ENCODE results near the gene EVX1.
A peak's percentile ranks its signal among the peaks of the same experiment; 100 is the strongest.

The EVX1 gene

GRCh38 chr7:27239387-27240014 lies 3.1 kb upstream of the EVX1 start:
- peak overlapping the region; percentile 49 for H2BK15ac ChIP-seq (ENCODE audit: low read depth, poor library complexity, severe bottlenecking)
- no peak overlapping the region for H3K27ac ChIP-seq (ENCODE audit: low read length, poor library complexity, severe bottlenecking)

GRCh38 chr7:27240015-27240731 lies 2.4 kb upstream of the EVX1 start:
- H3K27me3 ChIP-seq (ENCODE audit: control insufficient read depth in 1 of 2, insufficient read depth in 1 of 2, low read length in 2 of 2) = peaks cover 84 to 98% of the 10 kb centered on the region in 2 experiments
- H3K14ac ChIP-seq (ENCODE audit: low read length in 2 of 2) = no peak overlapping the region
- H3K79me1 ChIP-seq (replicated peaks; ENCODE audit: low read length, poor library complexity, severe bottlenecking) = no peaks in the 10 kb centered on the region
- peaks cover 37% of the 10 kb centered on the region for H3K4me1 ChIP-seq (ENCODE audit: control insufficient read depth, insufficient read depth, low read depth, low read length)
- H2BK5ac ChIP-seq (ENCODE audit: low read depth, low read length, poor library complexity, severe bottlenecking) = no peak overlapping the region
- whole genome bisulfite sequencing = under 1% methylated on average over 15 of the region's 18 CpGs
- no peak for DNase-seq
- H3K4ac ChIP-seq (ENCODE audit: low read depth in 1 of 2, low read length in 2 of 2) = no peak overlapping the region
- H2AFZ ChIP-seq (ENCODE audit: low read depth, low read length) = no peak overlapping the region
- peak overlapping the region in 1 of 2 experiments; percentile 14 for H3K23ac ChIP-seq (ENCODE audit: low read length in 2 of 2)
- H4K91ac ChIP-seq (ENCODE audit: low read length) = no peak overlapping the region
- H3K36me3 ChIP-seq (ENCODE audit: control insufficient read depth in 1 of 2, insufficient read depth in 2 of 2, low read depth in 1 of 2, low read length in 2 of 2) = no peaks in the 10 kb centered on the region
- no peak overlapping the region for H2BK120ac ChIP-seq (ENCODE audit: low read depth, low read length)
- H4K8ac ChIP-seq (ENCODE audit: low read length) = no peak overlapping the region
- no peak overlapping the region for H3K27ac ChIP-seq (ENCODE audit: low read length, poor library complexity, severe bottlenecking)
- no peak overlapping the region for H2BK12ac ChIP-seq (ENCODE audit: low read length in 2 of 2)
- H3K4me2 ChIP-seq (ENCODE audit: low read length, poor library complexity, severe bottlenecking) = no peak overlapping the region
- no peaks in the 10 kb centered on the region for H3K9me3 ChIP-seq (ENCODE audit: control insufficient read depth, low read length)
- no peak overlapping the region for H2AK5ac ChIP-seq (ENCODE audit: low read length, severe bottlenecking)
- H2BK15ac ChIP-seq (ENCODE audit: low read depth, poor library complexity, severe bottlenecking) = no peak overlapping the region
- H3K9ac ChIP-seq (ENCODE audit: low read length) = no peak overlapping the region
- no peak overlapping the region for H3K4me3 ChIP-seq (ENCODE audit: insufficient read depth in 1 of 2, low read depth in 1 of 2, low read length in 2 of 2)
- H3K18ac ChIP-seq (ENCODE audit: low read depth in 1 of 2, low read length in 2 of 2) = no peak overlapping the region

More at GRCh38 chr7:27239387-27240014, 3.1 kb upstream of the EVX1 start:
- peak; percentile 12 for DNase-seq
- Histone ChIP-seq H3K18ac (ENCODE audit: low read depth in 1 of 2, low read length in 2 of 2) (no peak overlapping the region), H3K14ac (ENCODE audit: low read length in 2 of 2) (no peak overlapping the region), H3K4ac (ENCODE audit: low read depth in 1 of 2, low read length in 2 of 2) (no peak overlapping the region), H2BK5ac (ENCODE audit: low read depth, low read length, poor library complexity, severe bottlenecking) (no peak overlapping the region), H3K4me1 (ENCODE audit: control insufficient read depth, insufficient read depth, low read depth, low read length) (peaks cover 38% of the 10 kb centered on the region), H3K23ac (ENCODE audit: low read length in 2 of 2) (no peak overlapping the region), H3K4me2 (ENCODE audit: low read length, poor library complexity, severe bottlenecking) (peak overlapping the region; percentile 62), H4K91ac (ENCODE audit: low read length) (no peak overlapping the region), H2AFZ (ENCODE audit: low read depth, low read length) (no peak overlapping the region), H3K36me3 (ENCODE audit: control insufficient read depth in 1 of 2, insufficient read depth in 2 of 2, low read depth in 1 of 2, low read length in 2 of 2) (no peaks in the 10 kb centered on the region), H3K79me1 (replicated peaks; ENCODE audit: low read length, poor library complexity, severe bottlenecking) (no peaks in the 10 kb centered on the region), H4K8ac (ENCODE audit: low read length) (no peak overlapping the region), H2BK12ac (ENCODE audit: low read length in 2 of 2) (no peak overlapping the region), H2AK5ac (ENCODE audit: low read length, severe bottlenecking) (no peak overlapping the region), H3K27me3 (ENCODE audit: control insufficient read depth in 1 of 2, insufficient read depth in 1 of 2, low read length in 2 of 2) (peaks cover 83 to 98% of the 10 kb centered on the region in 2 experiments), H3K9me3 (ENCODE audit: control insufficient read depth, low read length) (no peaks in the 10 kb centered on the region), H3K4me3 (ENCODE audit: insufficient read depth in 1 of 2, low read depth in 1 of 2, low read length in 2 of 2) (no peak overlapping the region), H3K9ac (ENCODE audit: low read length) (no peak overlapping the region), H2BK120ac (ENCODE audit: low read depth, low read length) (no peak overlapping the region)
- 1% methylated on average over 46 of the region's 55 CpGs for WGBS

- Histone ChIP-seq H3K18ac (ENCODE audit: low read depth in 1 of 2, low read length in 2 of 2) (no peak overlapping the region), H3K14ac (ENCODE audit: low read length in 2 of 2) (no peak overlapping the region), H3K4me3 (ENCODE audit: insufficient read depth in 1 of 2, low read depth in 1 of 2, low read length in 2 of 2) (no peak overlapping the region), H3K9me3 (ENCODE audit: control insufficient read depth, low read length) (no peaks in the 10 kb centered on the region), H2BK5ac (ENCODE audit: low read depth, low read length, poor library complexity, severe bottlenecking) (no peak overlapping the region), H3K4me2 (ENCODE audit: low read length, poor library complexity, severe bottlenecking) (peak overlapping the region; percentile 8), H3K23ac (ENCODE audit: low read length in 2 of 2) (no peak overlapping the region), H3K36me3 (ENCODE audit: control insufficient read depth in 1 of 2, insufficient read depth in 2 of 2, low read depth in 1 of 2, low read length in 2 of 2) (no peaks in the 10 kb centered on the region), H2AFZ (ENCODE audit: low read depth, low read length) (no peak overlapping the region), H3K27me3 (ENCODE audit: control insufficient read depth in 1 of 2, insufficient read depth in 1 of 2, low read length in 2 of 2) (peaks cover 84 to 95% of the 10 kb centered on the region in 2 experiments), H3K79me1 (replicated peaks; ENCODE audit: low read length, poor library complexity, severe bottlenecking) (no peaks in the 10 kb centered on the region), H2BK15ac (ENCODE audit: low read depth, poor library complexity, severe bottlenecking) (no peak overlapping the region), H2BK120ac (ENCODE audit: low read depth, low read length) (no peak overlapping the region), H3K4me1 (ENCODE audit: control insufficient read depth, insufficient read depth, low read depth, low read length) (peaks cover 28% of the 10 kb centered on the region), H2AK5ac (ENCODE audit: low read length, severe bottlenecking) (peak overlapping the region; percentile 43), H3K27ac (ENCODE audit: low read length, poor library complexity, severe bottlenecking) (no peak overlapping the region), H3K9ac (ENCODE audit: low read length) (no peak overlapping the region), H3K4ac (ENCODE audit: low read depth in 1 of 2, low read length in 2 of 2) (no peak overlapping the region), H4K8ac (ENCODE audit: low read length) (no peak overlapping the region), H4K91ac (ENCODE audit: low read length) (no peak overlapping the region), H2BK12ac (ENCODE audit: low read length in 2 of 2) (no peak overlapping the region)
- no peak for DNase-seq
- 5% methylated on average over 8 of the region's 17 CpGs for WGBS
These were observed 1.2 kb upstream of the EVX1 start for GRCh38 chr7:27241189-27242056.

GRCh38 chr7:27242154-27242553 lies 448 bp upstream of the EVX1 start:
- no peak overlapping the region for H3K27ac ChIP-seq (ENCODE audit: low read length, poor library complexity, severe bottlenecking)
- H2BK15ac ChIP-seq (ENCODE audit: low read depth, poor library complexity, severe bottlenecking) = no peak overlapping the region
- H3K36me3 ChIP-seq (ENCODE audit: control insufficient read depth in 1 of 2, insufficient read depth in 2 of 2, low read depth in 1 of 2, low read length in 2 of 2) = no peaks in the 10 kb centered on the region
- H3K14ac ChIP-seq (ENCODE audit: low read length in 2 of 2) = no peak overlapping the region
- DNase-seq = no peak
- H3K4me2 ChIP-seq (ENCODE audit: low read length, poor library complexity, severe bottlenecking) = peak overlapping the region; percentile 66
- H3K27me3 ChIP-seq (ENCODE audit: control insufficient read depth in 1 of 2, insufficient read depth in 1 of 2, low read length in 2 of 2) = peaks cover 84 to 95% of the 10 kb centered on the region in 2 experiments
- no peak overlapping the region for H3K4ac ChIP-seq (ENCODE audit: low read depth in 1 of 2, low read length in 2 of 2)
- peak overlapping the region in 1 of 2 experiments; percentile 72 for H3K4me3 ChIP-seq (ENCODE audit: insufficient read depth in 1 of 2, low read depth in 1 of 2, low read length in 2 of 2)
- no peak overlapping the region for H2BK120ac ChIP-seq (ENCODE audit: low read depth, low read length)
- no peak overlapping the region for H2AFZ ChIP-seq (ENCODE audit: low read depth, low read length)
- no peak overlapping the region for H3K18ac ChIP-seq (ENCODE audit: low read depth in 1 of 2, low read length in 2 of 2)
- under 1% methylated on average over 14 of the region's 14 CpGs for WGBS
- no peak overlapping the region for H4K8ac ChIP-seq (ENCODE audit: low read length)
- no peak overlapping the region for H2BK5ac ChIP-seq (ENCODE audit: low read depth, low read length, poor library complexity, severe bottlenecking)
- H3K4me1 ChIP-seq (ENCODE audit: control insufficient read depth, insufficient read depth, low read depth, low read length) = peaks cover 28% of the 10 kb centered on the region
- H3K9ac ChIP-seq (ENCODE audit: low read length) = no peak overlapping the region
- H2BK12ac ChIP-seq (ENCODE audit: low read length in 2 of 2) = no peak overlapping the region
- no peak overlapping the region for H3K23ac ChIP-seq (ENCODE audit: low read length in 2 of 2)
- no peak overlapping the region for H2AK5ac ChIP-seq (ENCODE audit: low read length, severe bottlenecking)
- no peaks in the 10 kb centered on the region for H3K9me3 ChIP-seq (ENCODE audit: control insufficient read depth, low read length)
- no peak overlapping the region for H4K91ac ChIP-seq (ENCODE audit: low read length)
- no peaks in the 10 kb centered on the region for H3K79me1 ChIP-seq (replicated peaks; ENCODE audit: low read length, poor library complexity, severe bottlenecking)
